ENCODE results near the gene DPM2.

The DPM2 gene

DNA sequence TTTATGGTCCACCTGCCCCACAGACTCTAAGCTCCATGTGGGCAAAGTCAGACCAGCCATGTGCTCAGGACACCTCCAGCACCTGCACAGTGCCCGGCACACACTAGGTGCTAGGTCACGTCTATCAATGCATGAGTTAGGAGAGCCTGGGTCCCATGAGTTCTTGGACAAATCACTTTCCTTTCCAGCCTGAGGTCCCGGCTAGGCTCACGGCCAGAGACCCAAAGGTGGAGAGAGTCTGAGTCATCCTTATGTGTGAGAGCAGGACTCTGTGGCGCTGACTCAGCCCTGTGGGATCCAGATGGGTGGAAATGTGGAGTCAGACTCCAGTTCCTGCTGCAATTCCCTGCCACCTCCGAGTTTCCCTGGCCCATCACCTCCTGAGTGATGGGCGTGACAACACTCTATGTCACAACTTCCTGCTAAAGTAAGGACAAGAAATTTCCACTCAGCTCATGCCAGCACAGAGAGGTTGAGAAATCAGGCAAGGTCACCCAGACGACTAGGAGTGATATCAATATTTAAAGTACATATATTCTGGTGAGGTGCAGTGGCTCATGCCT lies 18.3 kb downstream of the DPM2 start:
- DNase-seq (ENCODE audit: low read depth in 2 of 2) = no peak

DNA sequence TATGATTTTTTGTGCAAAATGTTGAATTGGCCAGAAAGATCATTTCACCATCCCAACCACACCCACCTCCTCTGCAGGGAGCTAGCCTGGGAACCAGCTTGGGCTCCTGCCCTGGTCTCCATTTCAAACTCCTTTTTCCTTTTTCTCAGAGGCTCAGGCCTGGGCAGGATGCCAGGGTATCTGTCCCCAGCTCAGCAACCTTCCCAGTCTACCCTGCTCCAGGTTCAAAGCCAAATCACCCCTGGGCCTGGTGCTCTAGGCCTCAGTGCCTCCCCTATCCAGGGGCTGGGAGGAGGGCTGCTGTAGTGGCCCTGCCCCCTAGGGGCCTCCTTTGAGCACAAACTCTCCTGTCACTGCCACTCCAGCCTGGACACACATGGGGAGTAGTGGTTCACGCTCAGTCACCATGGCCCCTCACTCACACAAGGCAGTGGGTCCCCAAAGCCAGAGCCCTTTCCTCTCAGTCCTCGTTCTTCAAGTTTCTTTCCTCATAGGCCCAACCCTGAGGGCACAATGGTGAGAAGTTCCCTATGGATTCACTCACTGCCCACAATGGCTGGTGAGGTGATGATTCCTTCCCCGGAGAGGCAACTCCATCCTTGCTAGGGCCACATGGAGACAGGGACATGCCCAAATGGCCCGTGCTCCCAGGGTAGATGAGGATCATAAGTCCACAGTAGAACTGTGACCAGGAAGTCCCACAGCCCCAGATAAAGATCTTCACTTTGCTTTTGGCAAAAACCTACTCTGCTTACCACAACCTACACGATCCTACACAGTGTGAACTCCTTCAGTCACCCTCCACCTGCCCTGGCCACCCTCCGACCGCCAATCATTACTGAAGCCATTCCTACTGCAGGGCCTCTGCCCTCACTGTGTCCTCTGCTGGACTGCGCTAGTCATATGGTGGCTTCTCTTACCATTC lies 19.2 kb downstream of the DPM2 start:
- no peak for DNase-seq (ENCODE audit: low read depth in 2 of 2)

DNA sequence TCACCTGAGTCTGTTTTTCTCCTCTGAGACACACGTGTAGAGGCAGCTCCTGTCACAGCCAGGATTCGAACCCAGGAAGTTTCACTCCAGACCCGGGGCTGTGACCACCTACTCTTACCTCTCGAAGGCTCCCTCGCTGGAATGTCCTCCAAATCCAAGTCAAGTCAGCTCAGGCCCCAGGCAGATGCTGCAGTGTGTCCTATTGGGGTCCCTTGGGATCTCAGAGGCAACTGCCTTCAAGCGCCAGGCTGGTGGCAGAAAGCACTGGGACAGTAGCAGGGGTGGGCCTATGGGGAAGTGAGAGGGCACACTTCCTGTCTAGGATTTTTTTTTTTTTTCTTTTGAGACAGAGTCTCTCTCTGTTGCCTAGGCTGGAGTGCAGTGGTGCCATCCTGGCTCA lies 20.1 kb downstream of the DPM2 start:
- no peak for DNase-seq (ENCODE audit: low read depth in 2 of 2)

DNA sequence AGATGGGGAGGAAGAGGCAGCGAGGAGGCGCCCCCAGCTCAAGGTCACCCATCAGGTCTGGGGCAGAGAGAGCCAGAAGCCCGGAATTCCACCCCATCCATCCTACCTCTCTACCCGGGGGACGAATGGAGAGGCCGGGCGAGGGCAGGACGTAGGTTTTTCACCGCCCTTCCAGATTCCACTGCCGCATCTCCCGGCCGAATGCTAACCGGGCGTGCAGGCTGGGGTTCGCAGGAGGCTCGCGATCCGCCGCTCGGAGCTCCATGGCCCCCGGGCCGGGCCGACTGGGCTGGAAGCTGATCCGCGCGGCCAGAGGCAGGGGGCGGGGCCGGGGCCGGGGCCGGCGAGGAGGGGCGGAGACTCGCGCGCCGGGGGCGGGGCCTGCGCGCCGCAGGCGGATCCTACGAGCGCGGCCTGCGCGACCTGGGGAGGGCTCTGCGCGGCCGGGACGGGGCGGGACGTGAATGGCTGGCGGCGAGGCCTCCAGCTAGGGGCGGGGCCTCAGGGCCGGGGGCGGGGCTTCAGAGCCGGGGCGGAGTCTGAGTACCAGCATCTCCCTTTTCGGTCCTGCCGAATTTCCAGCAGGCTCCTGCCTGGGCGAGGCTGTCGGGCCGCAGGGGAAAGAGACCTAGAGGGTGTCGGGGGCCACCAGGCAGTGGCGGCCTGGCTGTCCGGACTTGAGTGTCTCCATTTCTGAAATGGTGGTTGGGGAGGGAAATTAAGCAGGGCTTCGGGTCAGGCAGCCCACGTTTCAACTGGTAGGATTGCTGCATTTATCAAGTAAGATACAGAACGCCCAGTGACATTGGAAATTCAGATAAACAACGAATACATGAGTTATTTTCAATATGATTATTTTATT lies 20.7 kb downstream of the DPM2 start, which contains the start of gene ST6GALNAC4:
Gene ST6GALNAC4, minus strand, starts transcription at position 322 of the 862 bp plus-strand sequence. CDS start 622 bp downstream, outside the sequence.
- DNase-seq (ENCODE audit: low read depth in 2 of 2) = peak; percentile 95 to 99

DNA sequence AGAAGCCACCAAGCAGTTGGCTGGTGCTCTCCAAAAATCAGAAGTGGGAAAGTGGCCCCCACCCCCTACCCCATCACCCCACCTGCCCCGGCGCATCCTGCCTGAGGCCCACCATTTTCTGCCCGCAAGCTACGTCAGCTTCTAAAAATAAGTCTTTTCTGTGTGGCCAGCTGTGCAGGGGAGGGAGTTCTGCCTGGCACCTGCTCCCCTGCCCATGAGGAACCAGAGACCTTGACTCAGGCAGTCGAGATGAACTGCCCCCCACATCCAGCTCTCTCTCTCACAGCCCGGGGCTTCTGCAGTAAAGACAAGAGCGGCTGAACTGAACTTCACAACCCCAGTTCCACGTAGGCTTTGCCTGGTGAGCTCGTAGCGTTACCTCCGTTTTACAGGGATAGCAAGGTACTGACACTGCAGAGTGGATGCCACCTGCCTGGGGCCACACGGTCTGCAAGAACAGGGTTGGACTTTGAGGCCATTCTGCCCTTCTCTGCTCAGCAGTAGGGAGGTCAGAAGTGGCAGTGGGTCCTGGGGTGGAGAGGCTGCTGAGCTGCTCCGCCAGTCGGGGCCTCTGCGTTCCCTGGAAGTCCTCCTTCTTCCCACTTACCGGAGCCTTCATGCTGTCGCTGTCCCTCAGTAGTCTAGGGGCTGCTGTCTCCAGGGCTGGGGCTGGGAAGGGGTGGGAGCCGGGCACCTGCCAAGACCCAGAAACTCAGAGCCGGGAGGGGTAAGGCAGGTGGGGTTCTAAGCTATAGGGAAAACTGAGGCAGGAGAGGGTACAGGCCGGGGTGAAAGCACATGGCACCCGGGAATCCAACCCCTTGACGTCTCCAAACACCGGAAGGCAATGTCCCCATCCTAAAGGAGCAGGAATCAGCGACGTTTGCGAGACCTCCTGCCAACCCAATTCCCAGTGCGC lies 21.6 kb downstream of the DPM2 start:
- DNase-seq (ENCODE audit: low read depth in 2 of 2) = no peak

DNA sequence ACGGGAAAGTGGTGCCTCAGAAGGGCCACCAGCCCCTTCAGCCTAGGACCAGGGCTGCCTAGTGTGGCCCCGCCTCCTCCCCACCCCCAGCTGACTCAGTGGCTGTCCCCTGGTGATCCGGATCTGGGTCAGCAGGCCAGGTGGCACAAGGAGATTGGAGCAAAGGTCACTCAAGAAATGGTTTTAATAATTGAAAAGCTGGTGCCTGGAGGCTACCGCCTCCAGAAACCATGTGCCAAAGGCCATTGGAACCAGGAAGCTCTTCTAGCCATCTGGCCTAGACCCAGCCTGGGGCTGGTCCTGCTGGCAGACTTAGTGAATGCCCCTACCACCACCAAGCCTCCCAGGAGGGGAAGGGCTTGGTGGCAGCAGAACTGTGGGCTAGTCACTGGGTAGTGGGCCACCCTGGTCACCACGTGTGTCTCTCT lies 22.3 kb downstream of the DPM2 start:
- no peak for DNase-seq (ENCODE audit: low read depth in 2 of 2)

DNA sequence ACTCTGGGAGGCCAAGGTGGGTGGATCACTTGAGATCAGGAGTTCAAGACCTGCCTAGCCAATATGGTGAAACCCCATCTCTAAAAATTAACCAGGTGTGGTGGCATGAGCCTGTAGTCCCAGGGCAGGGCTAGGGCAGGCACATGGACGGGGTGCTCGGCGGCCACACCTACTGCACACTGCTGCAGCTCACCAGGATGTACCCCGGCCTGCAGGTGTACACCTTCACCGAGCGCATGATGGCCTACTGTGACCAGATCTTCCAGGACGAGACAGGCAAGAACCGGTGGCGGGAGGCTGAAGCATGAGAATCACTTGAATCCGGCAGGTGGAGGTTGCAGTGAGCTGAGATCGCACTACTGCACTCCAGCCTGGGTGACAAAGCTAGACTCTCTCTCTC lies 24.0 kb downstream of the DPM2 start:
- DNase-seq (ENCODE audit: low read depth in 2 of 2) = no peak

DNA sequence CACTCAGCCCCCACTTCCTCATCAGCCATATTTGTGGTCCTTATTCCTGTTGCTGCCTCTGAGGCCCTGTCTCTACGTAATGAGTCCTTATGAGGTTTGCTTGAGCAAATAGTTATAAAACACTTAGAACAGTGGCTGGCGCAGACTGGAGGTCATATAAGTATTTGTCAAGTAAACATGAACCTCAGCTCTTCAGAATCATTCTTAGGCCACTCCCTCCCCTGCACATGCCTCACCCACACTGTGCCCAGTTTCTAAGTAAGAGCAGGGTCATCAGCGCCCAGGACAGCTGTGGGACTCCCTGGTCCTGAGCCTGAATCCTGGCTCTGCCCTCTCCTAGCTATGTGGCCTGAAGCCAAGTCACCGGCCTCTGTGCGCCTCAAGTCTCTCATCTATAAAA lies 24.8 kb downstream of the DPM2 start:
- no peak for DNase-seq (ENCODE audit: low read depth in 2 of 2)

DNA sequence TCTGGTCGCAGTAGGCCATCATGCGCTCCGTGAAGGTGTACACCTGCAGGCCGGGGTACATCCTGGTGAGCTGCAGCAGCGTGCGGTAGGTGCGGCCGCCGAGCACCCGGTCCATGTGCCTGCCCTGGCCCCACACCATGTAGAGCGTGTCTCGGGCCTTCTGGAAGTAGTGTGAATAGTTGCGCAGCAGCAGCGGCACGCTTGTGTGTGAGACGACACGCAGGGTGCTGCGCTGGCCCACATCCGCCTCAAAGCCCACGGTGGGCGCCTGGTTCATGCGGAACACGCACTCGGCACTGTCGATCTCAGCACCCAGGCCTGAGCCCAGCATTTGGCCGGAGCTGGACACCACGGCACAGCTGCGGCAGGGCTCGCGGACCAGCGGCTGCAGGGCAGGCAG lies 25.4 kb downstream of the DPM2 start:
- no peak for DNase-seq (ENCODE audit: low read depth in 2 of 2)

DNA sequence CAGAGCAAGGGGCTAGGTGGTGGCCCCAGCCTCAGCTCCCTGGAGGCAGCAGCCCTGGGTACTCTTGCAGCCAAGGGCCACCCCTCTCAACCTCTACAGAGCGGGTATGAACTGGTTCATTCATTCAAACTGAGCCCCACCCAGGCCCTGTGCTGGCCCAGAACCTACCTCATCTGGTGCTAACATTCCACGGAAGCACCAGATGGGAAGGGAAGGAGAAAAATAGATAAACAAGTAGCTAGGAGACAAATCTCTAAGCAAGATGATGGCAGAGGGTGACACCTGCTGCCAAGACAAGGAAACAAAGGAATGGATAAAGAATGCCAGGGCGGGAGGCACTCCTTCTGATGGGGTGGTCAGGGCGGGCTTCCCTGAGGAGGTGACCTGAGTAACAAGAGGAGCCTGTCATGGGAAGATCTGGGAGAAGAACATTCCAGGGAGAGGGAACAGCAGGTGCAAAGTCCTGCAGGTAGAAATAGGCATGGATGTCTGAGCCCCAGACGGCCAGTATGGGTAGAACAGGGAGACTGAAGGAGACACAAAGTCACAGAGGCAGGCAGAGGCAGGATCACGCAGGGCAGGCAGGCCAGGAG lies 26.9 kb downstream of the DPM2 start:
- no peak for DNase-seq (ENCODE audit: low read depth in 2 of 2)

DNA sequence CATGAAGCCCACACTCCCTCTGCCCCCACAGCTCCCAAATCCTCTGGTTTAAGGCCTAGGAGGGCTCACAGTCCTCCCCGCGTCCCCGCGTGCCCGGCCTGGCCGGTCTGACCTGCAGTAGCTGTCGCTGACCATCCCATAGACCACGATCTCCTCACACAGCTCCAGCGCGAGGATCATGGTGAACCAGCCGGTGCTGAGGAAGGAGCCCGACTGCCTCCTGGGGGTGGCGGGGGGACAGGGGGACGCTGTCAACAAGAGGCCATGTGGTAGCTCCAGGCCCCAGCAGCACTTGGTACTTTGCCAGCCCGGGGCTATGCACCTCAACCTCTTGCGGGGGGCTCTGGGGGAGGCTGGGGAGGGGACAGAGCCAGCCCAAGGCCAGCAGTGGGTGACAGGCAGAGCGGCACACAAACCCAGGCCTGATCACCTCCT lies 27.8 kb downstream of the DPM2 start:
- no peak for DNase-seq (ENCODE audit: low read depth in 2 of 2)

DNA sequence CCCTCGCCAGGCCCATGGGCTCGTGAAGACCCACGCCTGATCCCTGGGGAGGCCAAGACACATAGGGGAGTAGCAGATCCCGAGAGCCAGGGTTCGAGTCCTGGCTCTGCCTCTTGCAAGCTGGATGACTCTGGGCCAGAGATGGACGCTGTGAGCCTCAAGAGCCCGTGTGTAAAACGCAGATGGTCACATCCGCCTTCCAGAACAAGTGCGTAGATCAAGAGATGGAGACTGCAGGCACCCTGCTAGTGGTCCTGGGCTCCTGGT lies 29.1 kb downstream of the DPM2 start:
- DNase-seq (ENCODE audit: low read depth in 2 of 2) = no peak

DNA sequence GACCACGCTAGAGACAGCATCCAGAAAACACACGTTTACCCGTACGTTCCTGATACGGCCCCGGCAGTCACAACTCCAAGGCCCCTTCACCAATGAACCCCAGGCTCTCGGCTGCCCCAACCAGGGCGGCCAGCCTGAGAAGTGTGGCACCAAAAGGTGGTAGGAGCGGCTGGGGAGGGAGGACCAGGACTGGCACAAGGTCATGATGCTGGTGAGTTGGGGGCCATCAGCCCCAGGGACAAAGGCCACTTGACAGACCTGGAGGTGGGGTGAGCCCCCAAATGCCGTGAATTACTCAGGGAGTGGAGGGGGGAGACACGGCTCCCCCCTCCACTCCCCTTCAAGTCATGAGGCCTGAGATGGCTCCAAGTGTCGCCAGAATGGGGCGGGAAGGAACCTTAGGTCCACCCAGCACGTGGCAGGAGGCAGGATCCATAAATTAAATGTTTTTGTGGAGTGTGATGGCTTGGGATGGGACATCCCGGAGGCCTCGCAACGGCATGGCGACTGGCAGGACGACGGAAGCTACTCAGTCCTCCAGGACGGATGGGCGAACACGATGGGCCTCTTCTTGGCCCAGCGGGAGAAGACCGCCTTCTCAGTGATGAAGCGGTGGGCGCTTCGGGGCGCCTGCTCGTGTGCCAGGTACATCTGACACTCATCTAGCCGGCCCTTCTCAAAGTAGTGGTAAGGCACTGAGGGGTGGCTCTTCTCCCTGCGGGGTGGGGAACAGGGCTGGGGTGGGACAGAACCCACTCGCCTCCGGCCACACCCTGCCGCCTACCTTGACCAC lies 29.6 kb downstream of the DPM2 start:
- DNase-seq (ENCODE audit: low read depth in 2 of 2) = no peak

DNA sequence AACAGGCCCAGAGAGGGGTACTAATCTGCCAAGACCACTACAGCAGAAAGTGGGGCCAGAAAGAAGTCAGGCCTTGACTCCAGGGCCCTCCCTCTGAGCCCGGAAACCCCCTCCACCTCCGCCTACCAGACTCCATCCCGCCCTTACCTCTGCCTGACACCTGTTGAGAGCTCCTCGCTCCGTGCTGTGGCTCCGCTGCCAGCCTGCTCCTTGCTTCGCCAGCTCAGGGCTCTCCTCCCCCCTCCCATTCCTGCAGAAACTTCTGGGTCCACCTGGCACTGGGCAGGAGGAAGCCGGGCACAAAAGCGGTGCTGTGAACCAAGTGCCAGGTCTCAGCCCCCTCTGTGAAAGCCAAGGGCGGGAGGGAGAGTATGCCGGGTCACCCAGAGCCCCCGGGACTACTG lies 31.9 kb downstream of the DPM2 start:
- DNase-seq (ENCODE audit: low read depth in 2 of 2) = no peak

DNA sequence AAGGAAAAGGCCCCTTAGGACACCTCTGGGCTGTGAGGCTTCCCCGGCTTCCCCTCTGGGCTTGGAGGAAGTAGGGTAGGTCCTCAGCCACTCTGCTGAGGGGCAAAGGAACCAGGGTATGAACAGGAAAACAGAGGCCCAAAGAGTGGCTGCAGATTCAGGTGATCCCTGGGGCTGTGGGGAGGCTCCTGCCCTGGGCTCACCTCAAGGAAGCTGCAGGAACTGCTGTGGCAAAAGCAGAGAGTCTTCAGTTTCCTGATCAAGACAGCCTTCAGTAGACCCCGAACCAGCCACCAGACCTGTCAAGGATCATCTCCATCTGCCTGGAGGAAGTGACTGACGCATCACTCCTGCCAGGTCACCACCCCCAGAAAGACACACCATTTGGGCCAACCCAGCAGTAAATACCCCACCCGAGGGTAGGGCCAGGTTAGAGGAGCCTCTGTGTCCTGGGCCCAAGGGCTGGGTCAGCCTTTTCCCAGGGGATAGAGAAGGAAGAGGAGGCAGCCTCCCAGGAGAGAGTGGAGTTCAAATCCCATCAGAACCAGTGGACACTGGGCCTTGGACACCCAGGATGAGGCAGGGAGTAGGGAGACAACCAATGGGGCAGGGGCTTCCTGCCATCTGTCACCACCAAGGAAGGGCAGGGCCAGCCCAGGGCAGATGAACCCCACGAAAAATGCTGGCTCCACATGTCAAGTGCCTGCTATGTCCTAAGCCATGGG lies 32.5 kb downstream of the DPM2 start:
- no peak for DNase-seq (ENCODE audit: low read depth in 2 of 2)

DNA sequence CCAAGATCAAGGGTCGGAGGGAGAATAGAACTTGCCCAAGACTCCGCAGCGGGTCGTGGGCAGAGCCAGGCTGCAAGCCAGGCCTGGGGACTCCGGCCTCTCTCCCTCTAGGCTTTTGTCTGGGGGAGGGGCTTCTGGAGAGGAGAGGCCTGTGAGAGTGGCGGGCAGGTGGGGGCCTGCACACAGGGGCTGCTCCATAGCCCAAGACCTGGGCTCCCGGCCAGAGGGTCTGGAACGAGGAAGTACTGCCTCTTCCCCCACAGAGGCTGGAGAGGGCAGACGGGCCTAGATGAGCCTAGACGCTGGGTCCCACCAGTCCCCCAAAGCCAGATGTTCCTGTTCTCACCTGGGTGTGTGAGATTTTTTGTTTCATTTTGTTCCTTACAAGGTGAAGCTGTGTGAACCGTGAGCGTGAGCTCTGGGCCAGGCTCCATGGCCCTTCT lies 33.1 kb downstream of the DPM2 start:
- no peak for DNase-seq (ENCODE audit: low read depth in 2 of 2)

DNA sequence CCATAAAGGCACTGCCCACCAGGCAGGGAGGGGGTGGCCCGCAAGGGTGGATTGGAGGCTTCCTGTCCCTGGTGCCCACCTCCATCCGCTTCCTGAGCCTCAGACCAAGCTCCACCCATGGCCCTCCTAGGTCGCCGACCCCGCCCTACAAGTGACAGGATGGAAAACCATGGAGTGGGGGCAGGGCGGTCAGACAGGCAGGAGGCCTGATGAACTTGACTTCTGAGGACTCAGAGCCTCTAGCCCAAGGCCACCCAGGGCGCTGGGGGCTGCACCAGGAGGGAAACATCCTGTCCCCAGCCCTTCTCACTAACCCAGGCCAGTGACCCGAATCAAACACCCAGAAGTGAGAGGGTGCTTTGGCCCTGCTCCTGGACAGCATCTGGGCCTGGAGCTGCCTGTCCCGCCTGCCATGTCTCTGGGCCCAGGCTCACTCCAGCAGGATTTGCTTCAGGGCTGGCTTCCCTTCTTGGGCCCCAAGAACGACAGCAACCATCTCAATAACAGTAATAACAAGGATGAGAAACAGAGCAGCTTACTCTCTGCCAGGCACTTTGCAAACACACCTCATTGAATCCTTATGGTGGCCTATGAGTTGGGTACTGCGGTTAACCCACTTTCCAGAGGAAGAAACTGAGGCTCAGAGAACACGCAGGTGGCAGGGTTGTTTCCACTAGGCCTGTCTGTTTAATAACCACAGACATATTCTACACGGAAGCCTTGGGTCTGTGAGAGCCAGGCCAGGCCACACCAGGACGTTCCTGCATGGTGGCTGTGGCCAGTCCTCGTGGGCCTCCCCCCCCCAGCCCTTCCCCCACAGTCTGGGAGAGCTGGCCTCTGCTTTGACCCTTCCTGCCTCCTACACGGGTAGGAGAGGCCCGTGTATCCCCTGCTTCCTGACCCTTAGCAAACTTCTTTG lies 33.8 kb downstream of the DPM2 start:
- DNase-seq (ENCODE audit: low read depth in 2 of 2) = peak; percentile 79 to 86
